Measurements from ENCODE around the gene GGACT.
"Not testable (repeated sequence)": the region's sequence is repeated elsewhere in the genome, so short reads cannot be mapped to it uniquely, and the experiment has no call there.

Gene GGACT

DNA sequence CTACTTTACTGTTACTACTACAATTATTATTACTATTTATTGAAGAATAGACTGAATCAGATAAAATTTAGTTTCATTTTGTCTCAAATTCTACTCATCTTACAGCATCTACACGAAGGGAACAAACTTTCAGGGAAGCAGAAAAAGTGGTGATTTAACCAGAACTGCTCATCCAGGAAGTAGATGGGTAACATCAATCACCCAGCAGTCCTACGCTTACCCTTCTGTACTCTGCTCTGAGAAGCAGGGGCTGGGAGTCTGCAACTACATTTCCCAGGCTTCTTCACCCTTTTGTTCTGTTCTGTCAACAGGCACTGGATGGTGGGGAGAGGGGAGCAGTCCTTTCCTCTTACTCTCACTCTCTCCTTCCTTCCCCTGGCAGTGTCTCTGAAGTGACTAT lies 31.4 kb upstream of the GGACT start:
- Histone ChIP-seq H2AFZ (ENCODE audit: low read depth, low read length) (no peak overlapping the region), H3K4me3 (ENCODE audit: low read depth in 1 of 2, low read length in 2 of 2) (no peak overlapping the region), H3K27me3 (ENCODE audit: insufficient read depth, low read length, poor library complexity) (no peaks in the 10 kb centered on the region), H3K4me1 (ENCODE audit: insufficient read depth, low read length) (no peaks in the 10 kb centered on the region), H3K9ac (ENCODE audit: low read depth, low read length) (no peak overlapping the region), H3K27ac (ENCODE audit: low read length) (no peak overlapping the region), H4K20me1 (ENCODE audit: insufficient read depth, low read length) (no peaks in the 10 kb centered on the region), H3K79me2 (ENCODE audit: insufficient read depth, low read length) (no peaks in the 10 kb centered on the region), H3K9me3 (ENCODE audit: insufficient read depth, low read length, severe bottlenecking) (no peaks in the 10 kb centered on the region), H3K36me3 (ENCODE audit: insufficient read depth, low read length) (peaks cover 30% of the 10 kb centered on the region), H3K4me2 (ENCODE audit: insufficient read depth, low read length) (no peak overlapping the region)
- TF ChIP-seq, protein P1, sequence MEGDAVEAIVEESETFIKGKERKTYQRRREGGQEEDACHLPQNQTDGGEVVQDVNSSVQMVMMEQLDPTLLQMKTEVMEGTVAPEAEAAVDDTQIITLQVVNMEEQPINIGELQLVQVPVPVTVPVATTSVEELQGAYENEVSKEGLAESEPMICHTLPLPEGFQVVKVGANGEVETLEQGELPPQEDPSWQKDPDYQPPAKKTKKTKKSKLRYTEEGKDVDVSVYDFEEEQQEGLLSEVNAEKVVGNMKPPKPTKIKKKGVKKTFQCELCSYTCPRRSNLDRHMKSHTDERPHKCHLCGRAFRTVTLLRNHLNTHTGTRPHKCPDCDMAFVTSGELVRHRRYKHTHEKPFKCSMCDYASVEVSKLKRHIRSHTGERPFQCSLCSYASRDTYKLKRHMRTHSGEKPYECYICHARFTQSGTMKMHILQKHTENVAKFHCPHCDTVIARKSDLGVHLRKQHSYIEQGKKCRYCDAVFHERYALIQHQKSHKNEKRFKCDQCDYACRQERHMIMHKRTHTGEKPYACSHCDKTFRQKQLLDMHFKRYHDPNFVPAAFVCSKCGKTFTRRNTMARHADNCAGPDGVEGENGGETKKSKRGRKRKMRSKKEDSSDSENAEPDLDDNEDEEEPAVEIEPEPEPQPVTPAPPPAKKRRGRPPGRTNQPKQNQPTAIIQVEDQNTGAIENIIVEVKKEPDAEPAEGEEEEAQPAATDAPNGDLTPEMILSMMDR (IDR thresholded peaks at IDR 0.05; ENCODE audit: borderline replicate concordance, extremely low read depth, low read length, poor library complexity, severe bottlenecking) = no peak
- no peak for TF ChIP-seq EZH2 (IDR thresholded peaks at IDR 0.05; ENCODE audit: borderline replicate concordance, low read depth, low read length, severe bottlenecking)
- DNase-seq (no peak), ATAC-seq (ENCODE audit: insufficient read depth, low read depth) (no peak; the same call in 2 of the 3 replicates)

DNA sequence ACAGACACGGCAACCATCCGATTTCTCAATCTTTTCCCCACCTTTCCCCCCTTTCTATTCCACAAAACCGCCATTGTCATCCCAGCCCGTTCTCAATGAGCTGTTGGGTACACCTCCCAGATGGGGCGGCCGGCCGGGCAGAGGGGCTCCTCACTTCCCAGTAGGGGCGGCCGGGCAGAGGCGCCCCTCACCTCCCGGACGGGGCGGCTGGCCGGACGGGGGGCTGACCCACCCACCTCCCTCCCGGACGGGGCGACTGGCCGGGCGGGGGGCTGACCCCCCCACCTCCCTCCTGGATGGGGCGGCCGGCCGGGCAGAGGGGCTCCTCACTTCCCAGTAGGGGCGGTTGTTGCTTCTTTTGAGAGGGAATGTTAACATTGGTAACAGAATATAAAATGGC lies 30.3 kb upstream of the GGACT start:
- not testable (repeated sequence) for H3K27ac ChIP-seq (ENCODE audit: low read length); H3K4me3 ChIP-seq (ENCODE audit: low read depth in 1 of 2, low read length in 2 of 2); H3K79me2 ChIP-seq (ENCODE audit: insufficient read depth, low read length); H4K20me1 ChIP-seq (ENCODE audit: insufficient read depth, low read length); H3K9me3 ChIP-seq (ENCODE audit: insufficient read depth, low read length, severe bottlenecking); H3K4me2 ChIP-seq (ENCODE audit: insufficient read depth, low read length); H3K4me1 ChIP-seq (ENCODE audit: insufficient read depth, low read length); DNase-seq; H3K27me3 ChIP-seq (ENCODE audit: insufficient read depth, low read length, poor library complexity); H3K9ac ChIP-seq (ENCODE audit: low read depth, low read length); ATAC-seq (ENCODE audit: insufficient read depth, low read depth); H2AFZ ChIP-seq (ENCODE audit: low read depth, low read length)
- H3K36me3 ChIP-seq (ENCODE audit: insufficient read depth, low read length) = peaks cover 23% of the 10 kb centered on the region

DNA sequence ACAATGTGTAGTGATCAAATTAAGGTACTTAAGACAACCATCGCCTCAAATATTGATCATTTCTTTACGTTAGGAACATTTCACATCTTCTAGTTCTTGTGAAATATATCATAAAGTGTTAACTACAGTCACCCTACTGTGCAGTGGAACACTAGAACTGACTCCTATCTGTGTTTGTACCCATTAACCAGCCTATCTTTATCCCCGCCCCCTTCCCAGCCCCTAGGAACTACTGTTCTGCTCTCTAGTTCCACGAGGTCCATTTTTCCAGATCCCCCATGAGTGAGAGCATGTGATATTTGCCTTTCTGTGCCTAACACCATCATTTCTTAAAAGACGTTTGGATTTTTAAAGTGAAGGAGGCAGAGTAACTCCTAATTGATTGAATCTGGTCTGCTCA lies 24.4 kb upstream of the GGACT start:
- ATAC-seq (ENCODE audit: insufficient read depth, low read depth) = no peak
- Histone ChIP-seq H3K9ac (ENCODE audit: low read depth, low read length) (no peak overlapping the region), H3K9me3 (ENCODE audit: insufficient read depth, low read length, severe bottlenecking) (no peaks in the 10 kb centered on the region), H3K4me2 (ENCODE audit: insufficient read depth, low read length) (no peak overlapping the region), H3K79me2 (ENCODE audit: insufficient read depth, low read length) (no peaks in the 10 kb centered on the region), H3K4me3 (ENCODE audit: low read depth in 1 of 2, low read length in 2 of 2) (no peak overlapping the region), H2AFZ (ENCODE audit: low read depth, low read length) (no peak overlapping the region), H4K20me1 (ENCODE audit: insufficient read depth, low read length) (no peaks in the 10 kb centered on the region), H3K27ac (ENCODE audit: low read length) (no peak overlapping the region), H3K27me3 (ENCODE audit: insufficient read depth, low read length, poor library complexity) (no peaks in the 10 kb centered on the region), H3K4me1 (ENCODE audit: insufficient read depth, low read length) (no peaks in the 10 kb centered on the region), H3K36me3 (ENCODE audit: insufficient read depth, low read length) (peaks cover 30% of the 10 kb centered on the region; the same call in 1 of the 2 replicates)
- DNase-seq = no peak
- TF ChIP-seq, protein P1 (IDR thresholded peaks at IDR 0.05; ENCODE audit: borderline replicate concordance, extremely low read depth, low read length, poor library complexity, severe bottlenecking) = no peak

DNA sequence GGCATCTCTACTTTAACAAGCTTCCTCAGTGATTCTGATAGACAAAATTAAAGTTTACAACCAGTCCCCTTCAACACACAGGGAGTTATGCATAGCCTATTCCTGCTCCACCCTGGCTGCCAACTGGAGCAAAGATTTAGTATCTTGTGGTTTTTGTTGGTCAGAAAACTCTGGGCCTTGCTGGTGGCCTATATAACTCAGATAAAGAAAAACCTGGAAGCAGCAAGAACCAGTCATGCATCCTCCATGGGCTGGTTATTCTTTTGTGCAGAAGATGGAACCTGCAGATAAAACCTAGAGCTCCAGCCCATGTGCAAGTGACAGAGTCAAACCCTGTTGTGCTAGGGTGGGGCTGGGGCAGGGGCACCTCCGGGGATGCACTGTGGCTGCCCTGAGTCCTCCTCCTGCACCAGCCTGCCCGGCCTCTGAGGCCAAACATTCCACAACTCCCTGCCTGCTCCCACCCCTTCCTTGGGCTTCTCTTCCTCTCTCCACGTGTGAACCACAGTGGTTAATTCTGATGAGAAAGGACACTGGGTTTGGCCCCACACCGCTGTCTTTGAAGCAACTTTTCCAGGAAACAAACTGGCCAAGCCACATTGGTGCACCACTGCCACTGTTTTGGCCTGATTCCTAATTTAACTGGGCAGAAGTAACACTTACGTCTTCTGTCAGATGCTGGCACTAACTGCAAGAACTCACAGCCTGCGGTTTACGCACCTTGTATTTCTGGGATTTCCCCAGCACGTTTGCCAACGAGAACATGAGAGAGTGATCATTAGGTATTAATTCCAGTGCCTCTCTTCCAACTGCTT lies 23.3 kb upstream of the GGACT start:
- Histone ChIP-seq H3K4me2 (ENCODE audit: insufficient read depth, low read length) (no peak overlapping the region), H2AFZ (ENCODE audit: low read depth, low read length) (no peak overlapping the region), H3K36me3 (ENCODE audit: insufficient read depth, low read length) (peaks cover 37% of the 10 kb centered on the region; the same call in 1 of the 2 replicates), H3K27ac (ENCODE audit: low read length) (no peak overlapping the region), H3K4me3 (ENCODE audit: low read depth in 1 of 2, low read length in 2 of 2) (no peak overlapping the region), H3K79me2 (ENCODE audit: insufficient read depth, low read length) (no peaks in the 10 kb centered on the region), H3K9ac (ENCODE audit: low read depth, low read length) (no peak overlapping the region), H3K27me3 (ENCODE audit: insufficient read depth, low read length, poor library complexity) (no peaks in the 10 kb centered on the region), H3K9me3 (ENCODE audit: insufficient read depth, low read length, severe bottlenecking) (no peaks in the 10 kb centered on the region), H4K20me1 (ENCODE audit: insufficient read depth, low read length) (no peaks in the 10 kb centered on the region), H3K4me1 (ENCODE audit: insufficient read depth, low read length) (no peaks in the 10 kb centered on the region)
- DNase-seq = no peak
- TF ChIP-seq, protein P1 (IDR thresholded peaks at IDR 0.05; ENCODE audit: borderline replicate concordance, extremely low read depth, low read length, poor library complexity, severe bottlenecking) = no peak
- no peak for TF ChIP-seq EZH2 (IDR thresholded peaks at IDR 0.05; ENCODE audit: borderline replicate concordance, low read depth, low read length, severe bottlenecking)
- ATAC-seq (ENCODE audit: insufficient read depth, low read depth) = no peak
